ENCODE data around the gene VPS50. TPM values are rescaled to one million over a fixed set of nuclear protein-coding genes. Genes with fewer than 3 reads are reported as not detected.

The VPS50 gene
- total RNA-seq, 2 donors from 2014 or later: 18.8 to 41.6 TPM

Other genes with a start within 250 kb of the VPS50 start
- 10 to 100 TPM in 1 of 2 donors, 1 to 10 TPM in 1; 6.8 to 16.3 TPM for gene SAMD9, start 114.4 kb upstream of the VPS50 start, total RNA-seq
- 10 to 100 TPM in 1 of 2 donors, 1 to 10 TPM in 1; 9.3 to 35.2 TPM for gene SAMD9L, start 84.0 kb upstream of the VPS50 start, total RNA-seq
- under 1 TPM in 1 of 2 donors, not detected in 1; 0.55 TPM for gene HEPACAM2, start 5.9 kb upstream of the VPS50 start, total RNA-seq

All from activated naive CD4-positive, alpha-beta T cell treated with anti-CD3 and anti-CD28 coated beads, Interleukin-2, amount 50 U/mL, for 72 hours (primary cell).